Activated CD4-positive, alpha-beta T cell treated with anti-CD3 and anti-CD28 coated beads for 1 hour (primary cell): ENCODE results near the gene FOXC2.
A peak's percentile ranks its signal among the peaks of the same experiment; 100 is the strongest.

ENCODE experiments used
- DNase-seq: peaks from one replicate; pipeline ENCODE4 v3.0.0-alpha.2; 2020

FOXC2 gene

DNA sequence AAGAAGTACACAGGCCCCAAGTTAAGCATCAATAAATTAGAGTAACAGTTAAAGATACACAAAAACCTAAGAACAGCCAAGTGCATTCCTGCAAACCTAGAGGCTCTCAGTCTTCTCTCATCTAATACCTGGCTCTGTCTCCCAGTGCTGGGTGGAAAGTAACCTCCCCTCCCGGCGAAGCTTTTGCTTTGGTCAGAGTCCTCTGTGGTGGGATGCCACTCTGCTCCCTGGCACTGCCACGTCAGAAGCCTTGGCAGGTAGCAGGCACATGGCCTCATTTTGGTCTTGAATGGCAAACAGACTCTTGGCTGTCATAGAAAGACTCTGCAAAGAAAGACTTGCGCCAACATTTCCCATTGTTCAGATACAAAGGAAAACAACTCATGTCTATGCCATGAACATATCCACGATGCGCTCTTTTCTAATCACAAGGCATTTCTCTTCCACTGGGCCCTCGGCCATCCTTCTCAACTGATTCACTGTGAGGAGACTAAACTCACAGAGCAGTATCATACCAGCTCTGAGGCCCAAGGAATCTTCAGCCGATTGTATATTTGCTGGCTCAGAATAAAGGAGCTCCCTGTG is 32.8 kb upstream of the FOXC2 start:
- no peak for DNase-seq

- DNase-seq, result no peak
Measured at GRCh38 chr16:86534779-86535615, 31.6 kb upstream of the FOXC2 start.

GRCh38 chr16:86536621-86537020 is 30.0 kb upstream of the FOXC2 start:
- no peak for DNase-seq

DNA sequence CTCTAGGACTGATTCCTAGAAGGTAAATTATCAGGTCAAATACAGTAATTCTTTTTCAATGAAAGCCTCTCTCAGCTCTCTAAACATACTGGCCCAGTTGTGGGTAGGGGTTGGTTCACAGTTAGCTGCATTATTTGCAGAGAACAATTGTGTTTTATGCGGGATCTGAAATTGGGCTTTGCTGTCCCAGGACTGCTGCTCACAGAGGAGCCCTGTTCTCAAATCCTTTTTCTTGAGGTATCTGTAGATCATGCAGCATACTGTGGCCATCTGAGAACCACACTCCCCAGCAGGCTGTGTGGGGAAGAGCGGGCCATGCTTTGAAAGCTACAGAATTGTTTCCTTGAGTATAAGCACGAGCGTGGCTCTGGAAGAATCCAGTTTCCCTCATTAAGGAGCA is 29.1 kb upstream of the FOXC2 start:
- no peak for DNase-seq

DNA sequence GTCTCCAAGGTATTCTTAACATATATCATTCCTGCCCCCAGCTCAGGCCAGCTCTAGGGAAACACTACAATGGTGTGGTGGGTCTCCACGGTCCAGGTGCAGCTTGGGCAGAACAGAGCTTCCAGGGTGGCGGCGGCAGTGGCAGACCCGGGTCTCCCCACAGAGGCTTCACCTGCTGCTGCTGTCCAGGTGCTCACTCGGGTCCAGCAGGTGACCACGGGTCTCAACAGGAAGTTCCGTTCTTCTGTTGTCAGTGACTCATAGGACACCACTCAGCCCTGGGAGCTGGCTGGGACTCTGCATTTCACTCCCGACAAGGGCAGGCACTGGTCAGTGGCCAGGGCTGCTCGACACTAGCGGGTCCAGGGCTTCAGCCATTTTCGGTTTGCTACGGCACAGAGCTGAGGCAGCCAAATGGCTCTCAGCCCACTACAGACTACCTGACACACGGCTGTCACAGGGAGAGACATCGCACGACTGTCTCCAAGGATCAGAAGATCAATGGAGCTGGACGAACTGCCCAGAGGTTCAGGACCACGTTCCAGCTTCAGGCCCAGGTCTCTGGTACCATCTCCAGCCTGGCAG is 28.3 kb upstream of the FOXC2 start:
- DNase-seq, result no peak

- no peak for DNase-seq
Measured at GRCh38 chr16:86540894-86541293, 25.7 kb upstream of the FOXC2 start.

DNA sequence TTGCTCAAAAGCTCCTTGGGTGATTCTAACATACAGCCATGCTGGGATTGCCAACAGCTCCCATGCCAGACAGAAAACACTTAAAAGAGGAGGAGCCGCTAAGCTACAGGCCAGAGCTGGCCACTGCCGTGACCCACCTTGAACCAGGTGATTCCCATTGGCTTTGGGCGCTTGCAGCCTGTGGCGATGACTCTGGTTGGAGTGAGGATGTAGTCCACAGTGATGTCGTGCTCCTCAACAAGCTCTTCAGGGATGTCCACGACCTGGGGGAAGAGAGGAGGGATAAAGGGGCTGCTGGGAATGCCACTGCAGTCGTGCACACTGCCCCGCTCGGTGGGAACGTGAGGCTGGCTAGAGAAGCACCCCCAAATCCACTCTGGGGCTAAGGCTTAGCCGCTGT is 25.1 kb upstream of the FOXC2 start:
- DNase-seq, result no peak

GRCh38 chr16:86542756-86543750 is 23.6 kb upstream of the FOXC2 start:
- no peak for DNase-seq

- no peak for DNase-seq
Measured at GRCh38 chr16:86545481-86545880, 21.1 kb upstream of the FOXC2 start.

DNA sequence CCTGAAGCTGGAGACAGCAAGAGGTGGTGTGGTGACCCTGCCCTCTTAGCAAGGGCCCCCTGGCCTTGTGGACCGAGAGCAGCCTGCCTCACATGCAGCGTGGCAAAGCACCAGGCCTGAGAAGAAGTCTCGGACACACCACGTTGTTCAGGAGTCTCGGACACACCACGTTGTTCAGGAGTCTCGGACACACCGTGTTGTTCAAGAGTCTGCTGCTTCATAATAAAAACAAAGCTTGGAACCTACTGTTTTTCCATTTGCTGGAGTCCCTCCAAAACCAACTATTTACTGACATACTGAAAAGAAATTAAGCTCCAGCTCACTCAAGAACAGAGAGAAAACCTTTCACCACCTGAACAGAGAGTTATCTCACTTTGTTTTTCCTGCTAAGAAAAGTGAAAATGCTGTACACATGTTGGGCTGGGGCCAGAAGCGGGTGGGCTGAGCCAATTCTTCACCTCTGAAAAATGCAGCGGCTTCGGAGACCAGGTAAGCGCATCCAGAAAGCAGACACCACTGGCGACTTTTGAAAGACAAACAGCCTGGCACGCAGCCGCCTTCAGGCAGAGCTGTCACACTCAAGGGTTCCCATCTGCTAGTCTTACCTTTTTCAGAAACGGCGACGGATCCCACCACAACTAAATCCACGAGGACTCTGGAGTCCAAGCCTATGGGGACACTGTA is 20.5 kb upstream of the FOXC2 start:
- no peak for DNase-seq

GRCh38 chr16:86546638-86547013 is 20.0 kb upstream of the FOXC2 start:
- no peak for DNase-seq

- no peak for DNase-seq
Measured at GRCh38 chr16:86547286-86547685, 19.3 kb upstream of the FOXC2 start.

GRCh38 chr16:86549076-86549892 is 17.3 kb upstream of the FOXC2 start:
- DNase-seq, result no peak

DNA sequence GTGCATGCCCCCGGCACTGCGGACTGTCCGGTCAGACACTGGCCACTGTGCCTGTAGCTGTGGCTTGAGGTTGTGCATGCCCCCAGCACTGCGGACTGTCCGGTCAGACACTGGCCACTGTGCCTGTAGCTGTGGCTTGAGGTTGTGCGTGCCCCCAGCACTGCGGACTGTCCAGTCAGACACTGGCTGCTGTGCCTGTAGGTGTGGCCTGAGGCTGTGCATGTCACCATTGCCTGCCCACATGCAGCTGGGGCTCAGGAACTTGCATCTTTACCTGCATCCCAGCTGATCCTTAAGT is 16.8 kb upstream of the FOXC2 start:
- DNase-seq, result no peak

GRCh38 chr16:86550281-86550680 is 16.3 kb upstream of the FOXC2 start:
- no peak for DNase-seq

DNA sequence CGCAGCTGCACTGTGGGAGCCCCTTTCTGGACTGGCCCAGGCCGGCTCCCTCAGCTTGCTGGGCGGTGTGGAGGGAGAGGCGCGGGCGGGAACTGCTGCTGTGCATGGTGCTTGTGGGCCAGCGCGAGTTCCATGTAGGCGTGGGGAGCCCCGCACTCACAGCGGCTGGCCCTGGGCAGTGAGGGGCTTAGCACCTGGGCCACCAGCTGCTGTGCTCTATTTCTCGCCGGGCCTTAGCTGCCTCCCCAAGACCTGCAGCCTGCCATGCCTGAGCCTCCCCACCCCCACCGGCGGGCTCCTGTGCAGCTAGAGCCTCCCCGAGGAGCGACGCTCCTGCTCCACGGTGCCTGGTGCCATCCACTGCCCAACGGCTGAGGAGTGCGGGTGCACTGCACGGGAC is 13.3 kb upstream of the FOXC2 start:
- DNase-seq, result no peak

GRCh38 chr16:86554599-86554916 is 12.1 kb upstream of the FOXC2 start:
- no peak for DNase-seq

- peak; percentile 97 for DNase-seq
Measured at GRCh38 chr16:86554917-86555703, 11.5 kb upstream of the FOXC2 start, which contains the start of gene MTHFSD. TSS of gene MTHFSD (minus strand) at chr16:86555235. CDS start at chr16:86555184, 51 bp downstream.

- no peak for DNase-seq
Measured at GRCh38 chr16:86555704-86556075, 10.9 kb upstream of the FOXC2 start.

GRCh38 chr16:86556576-86556975 is 10.1 kb upstream of the FOXC2 start:
- no peak for DNase-seq

DNA sequence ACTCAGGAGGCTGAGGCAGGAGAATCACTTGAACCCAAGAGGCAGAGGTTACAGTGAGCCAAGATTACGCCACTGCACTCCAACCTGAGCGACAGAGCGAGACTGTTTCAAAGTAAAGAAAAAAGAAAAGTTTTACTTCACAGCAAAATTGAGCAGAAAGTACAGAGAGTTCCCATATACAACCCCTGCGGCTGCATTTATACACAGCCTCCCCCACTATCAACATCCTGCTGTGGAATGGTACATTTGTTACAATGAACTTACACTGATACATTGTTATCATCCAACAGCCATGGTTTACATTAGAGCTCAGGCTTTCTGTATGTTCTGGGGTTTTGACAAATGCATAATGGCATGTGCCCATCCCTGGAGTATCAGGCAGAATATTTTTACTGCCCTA is 9.0 kb upstream of the FOXC2 start:
- DNase-seq, result no peak
